GM23338 (cell line): ENCODE results near the gene PLD6. TPM values are rescaled to one million over a fixed set of nuclear protein-coding genes. Genes with fewer than 3 reads are reported as not detected.

ENCODE experiments used
- ATAC-seq: fragments of 200-7000 bp; cut with Tn5 transposase; 3 replicates; pipeline ENCODE4 v1.9.1; 2020
- DNase-seq: peaks from one replicate; pipeline ENCODE4 v3.0.0-alpha.2; 2015; ENCODE audit warnings: low spot score
- H2AFZ ChIP-seq: fragments of 200-600 bp; sonication (generic); 2 replicates; pipeline ENCODE4 v1.8.0; 2016; ENCODE audit warnings: antibody characterized with exemption, mild to moderate bottlenecking, moderate library complexity
- H3F3A ChIP-seq: fragments of 200-600 bp; sonication (generic); replicated peaks from 2 replicates; pipeline ENCODE4 v1.8.0; 2017; ENCODE audit warnings: antibody characterized with exemption, mixed run types, low read depth
- H3K27ac ChIP-seq: fragments of 200-600 bp; sonication (generic); 2 replicates; pipeline ENCODE4 v1.6.1; 2016; ENCODE audit warnings: low read depth
- H3K27me3 ChIP-seq: fragments of 200-600 bp; sonication (generic); 2 replicates; pipeline ENCODE4 v1.8.0; 2016; ENCODE audit warnings: mild to moderate bottlenecking, mixed run types, moderate library complexity; ENCODE audit not compliant: insufficient read depth
- H3K36me3 ChIP-seq: fragments of 200-600 bp; sonication (generic); 2 replicates; pipeline ENCODE4 v1.8.0; 2016; ENCODE audit warnings: mild to moderate bottlenecking; ENCODE audit not compliant: insufficient read depth
- H3K4me1 ChIP-seq: fragments of 200-600 bp; sonication (generic); 2 replicates; pipeline ENCODE4 v1.8.0; 2016; ENCODE audit warnings: mild to moderate bottlenecking, moderate library complexity; ENCODE audit not compliant: insufficient read depth
- H3K4me2 ChIP-seq: fragments of 200-600 bp; sonication (generic); 2 replicates; pipeline ENCODE4 v1.7.1; 2017; ENCODE audit warnings: mixed run types
- H3K4me3 ChIP-seq: fragments of 200-600 bp; sonication (generic); 2 replicates; pipeline ENCODE4 v1.6.1; 2016; ENCODE audit warnings: mixed run types
- H3K79me2 ChIP-seq: fragments of 200-600 bp; sonication (generic); replicated peaks from 2 replicates; pipeline ENCODE4 v1.8.0; 2017; ENCODE audit warnings: mild to moderate bottlenecking; ENCODE audit not compliant: insufficient read depth
- H3K9me2 ChIP-seq: fragments of 200-600 bp; sonication (generic); 2 replicates; pipeline ENCODE4 v1.8.0; 2017; ENCODE audit not compliant: insufficient read depth
- H4K20me1 ChIP-seq: fragments of 200-600 bp; sonication (generic); replicated peaks from 2 replicates; pipeline ENCODE4 v1.8.0; 2017; ENCODE audit warnings: mild to moderate bottlenecking; ENCODE audit not compliant: insufficient read depth
- H3K27ac Mint-ChIP-seq: 2 replicates; pipeline ENCODE4 v1.8.0; 2020; ENCODE audit warnings: inconsistent platforms, mild to moderate bottlenecking, moderate library complexity, mixed read lengths
- H3K27me3 Mint-ChIP-seq: 3 replicates; pipeline ENCODE4 v1.8.0; 2022; ENCODE audit warnings: low read depth, mild to moderate bottlenecking, moderate library complexity, mixed read lengths, inconsistent platforms; ENCODE audit not compliant: insufficient read depth, poor library complexity
- H3K36me3 Mint-ChIP-seq: 3 replicates; pipeline ENCODE4 v1.8.0; 2021; ENCODE audit warnings: low read depth, mild to moderate bottlenecking, inconsistent platforms, moderate library complexity, mixed read lengths
- H3K4me1 Mint-ChIP-seq: 3 replicates; pipeline ENCODE4 v1.8.0; 2020; ENCODE audit warnings: mild to moderate bottlenecking, inconsistent platforms, mixed read lengths
- H3K4me3 Mint-ChIP-seq: 3 replicates; pipeline ENCODE4 v1.8.0; 2021; ENCODE audit warnings: moderate library complexity, mild to moderate bottlenecking, inconsistent platforms, mixed read lengths
- H3K9me3 Mint-ChIP-seq: 3 replicates; pipeline ENCODE4 v1.8.0; 2020; ENCODE audit warnings: moderate library complexity, mild to moderate bottlenecking, inconsistent platforms, mixed read lengths
- CREB1 ChIP-seq: fragments of 250-450 bp; sonication (Bioruptor Pico); IDR thresholded peaks from 2 replicates; pipeline ENCODE4 v1.5.0; 2020; ENCODE audit warnings: low read depth, mild to moderate bottlenecking, moderate library complexity
- EZH2 ChIP-seq: fragments of 200-600 bp; sonication (generic); IDR thresholded peaks from one replicate; pipeline ENCODE4 v1.8.0; 2017; ENCODE audit warnings: antibody characterized with exemption, mild to moderate bottlenecking, low read depth; ENCODE audit not compliant: unreplicated experiment
- EZH2phosphoT487 ChIP-seq: fragments of 200-600 bp; sonication (generic); IDR thresholded peaks from one replicate; pipeline ENCODE4 v1.8.1; 2018; ENCODE audit warnings: antibody characterized with exemption; ENCODE audit not compliant: unreplicated experiment
- JUNB ChIP-seq: IDR thresholded peaks from one replicate; pipeline ENCODE4 v1.6.1; 2016; ENCODE audit warnings: antibody characterized with exemption; ENCODE audit not compliant: unreplicated experiment
- NANOG ChIP-seq: IDR thresholded peaks from 2 replicates; pipeline ENCODE4 v1.6.1; 2016; ENCODE audit warnings: antibody characterized with exemption, borderline replicate concordance
- POLR2AphosphoS5 ChIP-seq: IDR thresholded peaks from 2 replicates; pipeline ENCODE4 v1.6.1; 2016; ENCODE audit warnings: antibody characterized with exemption, low read depth
- STAT1 ChIP-seq: IDR thresholded peaks from one replicate; pipeline ENCODE4 v1.6.1; 2016; ENCODE audit warnings: antibody characterized with exemption; ENCODE audit not compliant: unreplicated experiment
- ZNF114 ChIP-seq: fragments of 250-450 bp; sonication (Bioruptor Pico); IDR thresholded peaks from 2 replicates; pipeline ENCODE4 v1.5.0; 2020; ENCODE audit warnings: mild to moderate bottlenecking, moderate library complexity
- ZNF331 ChIP-seq: fragments of 250-450 bp; sonication (Bioruptor Pico); IDR thresholded peaks from 2 replicates; pipeline ENCODE4 v1.5.0; 2020; ENCODE audit warnings: low read depth, mild to moderate bottlenecking, moderate library complexity
- polyA plus RNA-seq: library from polyadenylated mRNA; unstranded; fragments of >200 nt; fragmentation: Nextera tagmentation; extraction: Ambion mirVana; gene quantifications from 2 replicates; pipeline ENCODE4 v1.2.1, GENCODE V29; 2016
- total RNA-seq: library from RNA; depleted of rRNA; stranded (reverse); fragments of >200 nt; shearing (Covaris generic); gene quantifications from 2 replicates; pipeline ENCODE4 v1.2.3, GENCODE V29; 2014
- TF ChIP-seq, protein P1 (sequence below): fragments of 250-450 bp; sonication (Bioruptor Pico); IDR thresholded peaks from 2 replicates; pipeline ENCODE4 v1.5.0; 2020; ENCODE audit warnings: mild to moderate bottlenecking, moderate library complexity
- TF ChIP-seq, protein P2 (sequence below): IDR thresholded peaks from 2 replicates; pipeline ENCODE4 v1.6.1; 2016; ENCODE audit warnings: antibody characterized with exemption
- TF ChIP-seq, protein P3 (sequence below): IDR thresholded peaks from one replicate; pipeline ENCODE4 v1.6.1; 2018; ENCODE audit warnings: antibody characterized with exemption; ENCODE audit not compliant: unreplicated experiment
- TF ChIP-seq, protein P4 (sequence below), 2 experiments: fragments of 200-600 bp in 1 of 2; sonication (generic) in 1 of 2; conservative IDR thresholded peaks; 2 replicates each; pipeline versions ENCODE4 v1.5.1 to v1.6.1; 2016 to 2017; ENCODE audit warnings: antibody characterized with exemption in 2 of 2, low read depth in 2 of 2, mild to moderate bottlenecking in 2 of 2, moderate library complexity in 1 of 2

Gene PLD6
- total and polyA plus RNA-seq, 2 experiments from 2014 or later, result not detected

DNA sequence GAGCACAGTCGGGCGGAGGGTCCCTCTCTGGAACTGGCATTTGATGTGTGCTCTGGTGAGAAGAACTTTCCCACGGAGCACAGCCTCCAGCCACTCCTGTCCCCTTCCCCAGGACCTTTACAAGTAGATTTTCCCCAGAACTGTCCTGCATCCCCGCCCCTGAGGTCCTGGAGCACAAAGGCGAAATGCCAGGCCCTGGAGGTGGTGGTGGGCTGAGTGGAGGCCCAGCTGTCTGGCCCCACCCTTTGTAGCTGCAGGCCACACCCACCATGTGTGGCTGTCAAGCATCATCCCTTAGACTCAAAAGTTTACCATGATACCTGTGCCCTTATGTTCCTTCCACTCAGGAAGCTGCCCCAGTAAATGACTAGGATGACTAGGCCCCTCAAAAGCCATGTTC, 37.7 kb downstream of the PLD6 start:
- ATAC-seq (peak; percentile 29; the same call in 2 of the 3 replicates), DNase-seq (no peak)
- no peaks in the 10 kb centered on the region; the same call in 1 of the 2 replicates for H4K20me1 ChIP-seq
- Mint-ChIP-seq H3K4me1 (peaks cover 11% of the 10 kb centered on the region), H3K27ac (no peak overlapping the region), H3K27me3 (peaks cover 17% of the 10 kb centered on the region), H3K4me3 (no peak overlapping the region), H3K9me3 (no peaks in the 10 kb centered on the region), H3K36me3 (peaks cover 37% of the 10 kb centered on the region)
- H3K27ac ChIP-seq, result no peak overlapping the region
- no peaks in the 10 kb centered on the region for H3K79me2 ChIP-seq
- no peaks in the 10 kb centered on the region for H3K9me2 ChIP-seq
- H3F3A ChIP-seq, result no peaks in the 10 kb centered on the region
- no peak overlapping the region for H2AFZ ChIP-seq
- H3K4me2 ChIP-seq, result no peak overlapping the region
- H3K36me3 ChIP-seq, result no peaks in the 10 kb centered on the region
- no peak for TF ChIP-seq CREB1 (CRISPR knock-in tag)
- TF ChIP-seq NANOG, result no peak
- TF ChIP-seq, protein P1, sequence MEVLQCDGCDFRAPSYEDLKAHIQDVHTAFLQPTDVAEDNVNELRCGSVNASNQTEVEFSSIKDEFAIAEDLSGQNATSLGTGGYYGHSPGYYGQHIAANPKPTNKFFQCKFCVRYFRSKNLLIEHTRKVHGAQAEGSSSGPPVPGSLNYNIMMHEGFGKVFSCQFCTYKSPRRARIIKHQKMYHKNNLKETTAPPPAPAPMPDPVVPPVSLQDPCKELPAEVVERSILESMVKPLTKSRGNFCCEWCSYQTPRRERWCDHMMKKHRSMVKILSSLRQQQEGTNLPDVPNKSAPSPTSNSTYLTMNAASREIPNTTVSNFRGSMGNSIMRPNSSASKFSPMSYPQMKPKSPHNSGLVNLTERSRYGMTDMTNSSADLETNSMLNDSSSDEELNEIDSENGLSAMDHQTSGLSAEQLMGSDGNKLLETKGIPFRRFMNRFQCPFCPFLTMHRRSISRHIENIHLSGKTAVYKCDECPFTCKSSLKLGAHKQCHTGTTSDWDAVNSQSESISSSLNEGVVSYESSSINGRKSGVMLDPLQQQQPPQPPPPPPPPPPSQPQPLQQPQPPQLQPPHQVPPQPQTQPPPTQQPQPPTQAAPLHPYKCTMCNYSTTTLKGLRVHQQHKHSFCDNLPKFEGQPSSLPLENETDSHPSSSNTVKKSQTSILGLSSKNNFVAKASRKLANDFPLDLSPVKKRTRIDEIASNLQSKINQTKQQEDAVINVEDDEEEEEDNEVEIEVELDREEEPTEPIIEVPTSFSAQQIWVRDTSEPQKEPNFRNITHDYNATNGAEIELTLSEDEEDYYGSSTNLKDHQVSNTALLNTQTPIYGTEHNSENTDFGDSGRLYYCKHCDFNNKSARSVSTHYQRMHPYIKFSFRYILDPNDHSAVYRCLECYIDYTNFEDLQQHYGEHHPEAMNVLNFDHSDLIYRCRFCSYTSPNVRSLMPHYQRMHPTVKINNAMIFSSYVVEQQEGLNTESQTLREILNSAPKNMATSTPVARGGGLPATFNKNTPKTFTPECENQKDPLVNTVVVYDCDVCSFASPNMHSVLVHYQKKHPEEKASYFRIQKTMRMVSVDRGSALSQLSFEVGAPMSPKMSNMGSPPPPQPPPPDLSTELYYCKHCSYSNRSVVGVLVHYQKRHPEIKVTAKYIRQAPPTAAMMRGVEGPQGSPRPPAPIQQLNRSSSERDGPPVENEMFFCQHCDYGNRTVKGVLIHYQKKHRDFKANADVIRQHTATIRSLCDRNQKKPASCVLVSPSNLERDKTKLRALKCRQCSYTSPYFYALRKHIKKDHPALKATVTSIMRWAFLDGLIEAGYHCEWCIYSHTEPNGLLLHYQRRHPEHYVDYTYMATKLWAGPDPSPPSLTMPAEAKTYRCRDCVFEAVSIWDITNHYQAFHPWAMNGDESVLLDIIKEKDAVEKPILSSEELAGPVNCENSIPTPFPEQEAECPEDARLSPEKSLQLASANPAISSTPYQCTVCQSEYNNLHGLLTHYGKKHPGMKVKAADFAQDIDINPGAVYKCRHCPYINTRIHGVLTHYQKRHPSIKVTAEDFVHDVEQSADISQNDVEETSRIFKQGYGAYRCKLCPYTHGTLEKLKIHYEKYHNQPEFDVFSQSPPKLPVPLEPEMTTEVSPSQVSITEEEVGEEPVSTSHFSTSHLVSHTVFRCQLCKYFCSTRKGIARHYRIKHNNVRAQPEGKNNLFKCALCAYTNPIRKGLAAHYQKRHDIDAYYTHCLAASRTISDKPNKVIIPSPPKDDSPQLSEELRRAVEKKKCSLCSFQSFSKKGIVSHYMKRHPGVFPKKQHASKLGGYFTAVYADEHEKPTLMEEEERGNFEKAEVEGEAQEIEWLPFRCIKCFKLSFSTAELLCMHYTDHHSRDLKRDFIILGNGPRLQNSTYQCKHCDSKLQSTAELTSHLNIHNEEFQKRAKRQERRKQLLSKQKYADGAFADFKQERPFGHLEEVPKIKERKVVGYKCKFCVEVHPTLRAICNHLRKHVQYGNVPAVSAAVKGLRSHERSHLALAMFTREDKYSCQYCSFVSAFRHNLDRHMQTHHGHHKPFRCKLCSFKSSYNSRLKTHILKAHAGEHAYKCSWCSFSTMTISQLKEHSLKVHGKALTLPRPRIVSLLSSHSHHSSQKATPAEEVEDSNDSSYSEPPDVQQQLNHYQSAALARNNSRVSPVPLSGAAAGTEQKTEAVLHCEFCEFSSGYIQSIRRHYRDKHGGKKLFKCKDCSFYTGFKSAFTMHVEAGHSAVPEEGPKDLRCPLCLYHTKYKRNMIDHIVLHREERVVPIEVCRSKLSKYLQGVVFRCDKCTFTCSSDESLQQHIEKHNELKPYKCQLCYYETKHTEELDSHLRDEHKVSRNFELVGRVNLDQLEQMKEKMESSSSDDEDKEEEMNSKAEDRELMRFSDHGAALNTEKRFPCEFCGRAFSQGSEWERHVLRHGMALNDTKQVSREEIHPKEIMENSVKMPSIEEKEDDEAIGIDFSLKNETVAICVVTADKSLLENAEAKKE (CRISPR knock-in tag), result no peak
- TF ChIP-seq STAT1, result no peak
- TF ChIP-seq, protein P2, sequence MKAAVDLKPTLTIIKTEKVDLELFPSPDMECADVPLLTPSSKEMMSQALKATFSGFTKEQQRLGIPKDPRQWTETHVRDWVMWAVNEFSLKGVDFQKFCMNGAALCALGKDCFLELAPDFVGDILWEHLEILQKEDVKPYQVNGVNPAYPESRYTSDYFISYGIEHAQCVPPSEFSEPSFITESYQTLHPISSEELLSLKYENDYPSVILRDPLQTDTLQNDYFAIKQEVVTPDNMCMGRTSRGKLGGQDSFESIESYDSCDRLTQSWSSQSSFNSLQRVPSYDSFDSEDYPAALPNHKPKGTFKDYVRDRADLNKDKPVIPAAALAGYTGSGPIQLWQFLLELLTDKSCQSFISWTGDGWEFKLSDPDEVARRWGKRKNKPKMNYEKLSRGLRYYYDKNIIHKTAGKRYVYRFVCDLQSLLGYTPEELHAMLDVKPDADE, result no peak
- no peak for TF ChIP-seq ZNF331 (CRISPR knock-in tag)
- no peak for TF ChIP-seq ZNF114
- TF ChIP-seq EZH2, result no peak
- no peak for TF ChIP-seq POLR2AphosphoS5
- no peak for TF ChIP-seq JUNB
- TF ChIP-seq, protein P3, sequence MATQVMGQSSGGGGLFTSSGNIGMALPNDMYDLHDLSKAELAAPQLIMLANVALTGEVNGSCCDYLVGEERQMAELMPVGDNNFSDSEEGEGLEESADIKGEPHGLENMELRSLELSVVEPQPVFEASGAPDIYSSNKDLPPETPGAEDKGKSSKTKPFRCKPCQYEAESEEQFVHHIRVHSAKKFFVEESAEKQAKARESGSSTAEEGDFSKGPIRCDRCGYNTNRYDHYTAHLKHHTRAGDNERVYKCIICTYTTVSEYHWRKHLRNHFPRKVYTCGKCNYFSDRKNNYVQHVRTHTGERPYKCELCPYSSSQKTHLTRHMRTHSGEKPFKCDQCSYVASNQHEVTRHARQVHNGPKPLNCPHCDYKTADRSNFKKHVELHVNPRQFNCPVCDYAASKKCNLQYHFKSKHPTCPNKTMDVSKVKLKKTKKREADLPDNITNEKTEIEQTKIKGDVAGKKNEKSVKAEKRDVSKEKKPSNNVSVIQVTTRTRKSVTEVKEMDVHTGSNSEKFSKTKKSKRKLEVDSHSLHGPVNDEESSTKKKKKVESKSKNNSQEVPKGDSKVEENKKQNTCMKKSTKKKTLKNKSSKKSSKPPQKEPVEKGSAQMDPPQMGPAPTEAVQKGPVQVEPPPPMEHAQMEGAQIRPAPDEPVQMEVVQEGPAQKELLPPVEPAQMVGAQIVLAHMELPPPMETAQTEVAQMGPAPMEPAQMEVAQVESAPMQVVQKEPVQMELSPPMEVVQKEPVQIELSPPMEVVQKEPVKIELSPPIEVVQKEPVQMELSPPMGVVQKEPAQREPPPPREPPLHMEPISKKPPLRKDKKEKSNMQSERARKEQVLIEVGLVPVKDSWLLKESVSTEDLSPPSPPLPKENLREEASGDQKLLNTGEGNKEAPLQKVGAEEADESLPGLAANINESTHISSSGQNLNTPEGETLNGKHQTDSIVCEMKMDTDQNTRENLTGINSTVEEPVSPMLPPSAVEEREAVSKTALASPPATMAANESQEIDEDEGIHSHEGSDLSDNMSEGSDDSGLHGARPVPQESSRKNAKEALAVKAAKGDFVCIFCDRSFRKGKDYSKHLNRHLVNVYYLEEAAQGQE, result no peak
- TF ChIP-seq, protein P4, sequence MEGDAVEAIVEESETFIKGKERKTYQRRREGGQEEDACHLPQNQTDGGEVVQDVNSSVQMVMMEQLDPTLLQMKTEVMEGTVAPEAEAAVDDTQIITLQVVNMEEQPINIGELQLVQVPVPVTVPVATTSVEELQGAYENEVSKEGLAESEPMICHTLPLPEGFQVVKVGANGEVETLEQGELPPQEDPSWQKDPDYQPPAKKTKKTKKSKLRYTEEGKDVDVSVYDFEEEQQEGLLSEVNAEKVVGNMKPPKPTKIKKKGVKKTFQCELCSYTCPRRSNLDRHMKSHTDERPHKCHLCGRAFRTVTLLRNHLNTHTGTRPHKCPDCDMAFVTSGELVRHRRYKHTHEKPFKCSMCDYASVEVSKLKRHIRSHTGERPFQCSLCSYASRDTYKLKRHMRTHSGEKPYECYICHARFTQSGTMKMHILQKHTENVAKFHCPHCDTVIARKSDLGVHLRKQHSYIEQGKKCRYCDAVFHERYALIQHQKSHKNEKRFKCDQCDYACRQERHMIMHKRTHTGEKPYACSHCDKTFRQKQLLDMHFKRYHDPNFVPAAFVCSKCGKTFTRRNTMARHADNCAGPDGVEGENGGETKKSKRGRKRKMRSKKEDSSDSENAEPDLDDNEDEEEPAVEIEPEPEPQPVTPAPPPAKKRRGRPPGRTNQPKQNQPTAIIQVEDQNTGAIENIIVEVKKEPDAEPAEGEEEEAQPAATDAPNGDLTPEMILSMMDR (conservative IDR thresholded peaks at IDR 0.05; ENCODE audit: low read depth in 2 of 2), result no peak
- no peak for TF ChIP-seq EZH2phosphoT487
- H3K4me3 ChIP-seq, result no peak overlapping the region
- H3K27me3 ChIP-seq, result no peaks in the 10 kb centered on the region
- no peaks in the 10 kb centered on the region for H3K4me1 ChIP-seq
